Transverse colon (tissue), 4 donors: Measurements from ENCODE around the gene HTT-AS. TPM values are rescaled to one million over a fixed set of nuclear protein-coding genes. Genes with fewer than 3 reads are reported as not detected.

ENCODE experiments used
- DNase-seq: peaks from one replicate; pipeline ENCODE4 v3.0.0-alpha.2; 2019
- H3K27ac ChIP-seq, 4 donors: fragments of 200-600 bp; sonication (generic); 2 replicates each; pipeline ENCODE4 v1.5.1; 2016 to 2018; ENCODE audit warnings: inconsistent platforms in 4 of 4
- H3K27me3 ChIP-seq: fragments of 200-600 bp; sonication (generic); 2 replicates; pipeline ENCODE4 v1.5.1; 2017; ENCODE audit warnings: inconsistent platforms
- H3K36me3 ChIP-seq, 4 donors: fragments of 200-600 bp; sonication (generic); 2 replicates each; pipeline ENCODE4 v1.5.1; 2017 to 2019; ENCODE audit warnings: inconsistent platforms in 4 of 4
- H3K4me1 ChIP-seq, 4 donors: fragments of 200-600 bp; sonication (generic); 2 replicates each; pipeline ENCODE4 v1.5.1; 2017 to 2020; ENCODE audit warnings: inconsistent platforms in 4 of 4
- H3K4me3 ChIP-seq, 4 donors: fragments of 200-600 bp; sonication (generic); 1 replicate in 1 of 4; 2 replicates in 3 of 4; pipeline versions ENCODE4 v1.5.1 to v1.6.1; 2017 to 2019; ENCODE audit warnings: inconsistent platforms in 4 of 4
- H3K9me3 ChIP-seq, 2 donors: fragments of 200-600 bp; sonication (generic); 2 replicates each; pipeline ENCODE4 v1.5.1; 2017 to 2019; ENCODE audit warnings: inconsistent platforms in 2 of 2
- CTCF ChIP-seq, 5 experiments: fragments of 200-600 bp in 3 of 5; fragments of 450-650 bp in 2 of 5; sonication (generic) in 3 of 5; IDR thresholded peaks; 1 replicate in 2 of 5; 2 replicates in 3 of 5; pipeline ENCODE4 v1.5.1; 2016 to 2017; ENCODE audit warnings: antibody characterized with exemption in 5 of 5, inconsistent platforms in 3 of 5, mild to moderate bottlenecking in 2 of 5, moderate library complexity in 1 of 5
- EP300 ChIP-seq: sonication (generic); formaldehyde crosslinking; IDR thresholded peaks from one replicate; pipeline ENCODE4 v1.6.1; 2017; ENCODE audit warnings: antibody characterized with exemption, low read depth
- POLR2A ChIP-seq: fragments of 450-650 bp; IDR thresholded peaks from one replicate; pipeline ENCODE4 v1.6.1; 2016; ENCODE audit warnings: antibody characterized with exemption, mild to moderate bottlenecking, moderate library complexity
- POLR2AphosphoS5 ChIP-seq, 3 donors: sonication (generic); formaldehyde crosslinking; IDR thresholded peaks; one replicate each; pipeline ENCODE4 v1.6.1; 2016; ENCODE audit warnings: antibody characterized with exemption in 3 of 3
- WGBS, 2 donors: methylation state at CpG; one replicate each; pipeline ENCODE4 v1.1.5; 2018; ENCODE audit warnings: low coverage in 1 of 2; 5-methylcytosine and 5-hydroxymethylcytosine counted together
- in situ Hi-C, 4 donors: fragments of 200-750 bp; cut with MboI; loops; one replicate each; pipeline versions ENCODE4 v1.15.0 to v1.15.1; 2017; ENCODE audit warnings: low sequenced_read_pairs in 3 of 4, low pct_ligation_motif_present in 1 of 4, low pct_unique_long_range_greater_than_20kb in 1 of 4
- intact Hi-C: fragments of 100-400 bp; cut with DNase I; formaldehyde crosslinking; loops from one replicate; pipeline ENCODE4 v1.15.1; 2023; ENCODE audit warnings: low total_unique reads
- small RNA-seq, 4 donors: library from RNA; depleted of rRNA; stranded (forward); fragments of <200 nt; gene quantifications; one replicate each; pipeline ENCODE3, GENCODE V24; 2016
- total RNA-seq, 4 donors: library from RNA; depleted of rRNA; stranded (reverse); fragments of >200 nt; gene quantifications; one replicate each; pipeline ENCODE4 v1.1.0, GENCODE V29; 2016

Gene HTT-AS
- total RNA-seq, 4 donors from 2014 or later: not detected

DNA sequence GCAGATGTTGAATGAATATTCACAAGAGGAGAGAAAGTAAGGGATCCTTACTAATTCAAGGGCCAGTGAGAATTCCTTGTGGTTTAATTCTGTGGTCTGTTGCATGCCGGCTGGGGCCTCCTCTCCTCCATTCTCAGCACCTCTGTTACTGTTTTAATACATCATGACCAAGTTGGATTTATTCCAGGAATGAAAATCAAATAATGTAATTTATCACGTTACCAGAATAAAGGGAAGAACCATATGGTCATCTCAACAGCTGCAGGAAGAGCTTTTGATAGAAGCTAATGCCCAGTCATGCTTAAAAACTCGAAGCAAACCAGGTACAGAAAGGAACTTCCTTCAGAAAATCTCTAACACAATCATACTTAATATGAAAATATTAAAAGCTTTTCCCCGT lies 56.8 kb downstream of the HTT-AS start:
- in situ Hi-C loops: no loop called here
- intact Hi-C loops: loop anchor here (10.0 kb wide), 1 partner anchor 917 kb away; no protein-coding TSS in a partner anchor
- Histone ChIP-seq H3K9me3 (no peaks in the 10 kb centered on the region), H3K27ac (no peak overlapping the region), H3K36me3 (no peaks in the 10 kb centered on the region), H3K27me3 (no peaks in the 10 kb centered on the region), H3K4me3 (no peak overlapping the region), H3K4me1 (no peaks in the 10 kb centered on the region)
- TF ChIP-seq EP300 (no peak), POLR2A (no peak), CTCF (IDR thresholded peaks at IDR 0.05) (no peak), POLR2AphosphoS5 (IDR thresholded peaks at IDR 0.05) (no peak)
- DNase-seq: no peak
- 80 to 88% methylated on average over 4 of the region's 4 CpGs for WGBS, 2 donors

- intact Hi-C loops: loop anchor here (10.0 kb wide), 1 partner anchor 918 kb away; no protein-coding TSS in a partner anchor
- H3K27me3 ChIP-seq: no peaks in the 10 kb centered on the region
- no peak overlapping the region for H3K4me3 ChIP-seq
- in situ Hi-C loops: no loop called here
- H3K36me3 ChIP-seq: no peaks in the 10 kb centered on the region
- TF ChIP-seq EP300: no peak
- no peak for TF ChIP-seq CTCF (IDR thresholded peaks at IDR 0.05)
- no peak for TF ChIP-seq POLR2A
- no peak for TF ChIP-seq POLR2AphosphoS5 (IDR thresholded peaks at IDR 0.05)
- H3K27ac ChIP-seq: no peak overlapping the region
- no peak for DNase-seq
- WGBS, 2 donors: 85 to 94% methylated on average over 3 to 4 of the region's 4 CpGs
- no peaks in the 10 kb centered on the region for H3K4me1 ChIP-seq
- no peaks in the 10 kb centered on the region for H3K9me3 ChIP-seq
These were observed 57.4 kb downstream of the HTT-AS start for GRCh38 chr4:3016961-3017360.

- Histone ChIP-seq H3K27me3 (no peaks in the 10 kb centered on the region), H3K36me3 (no peaks in the 10 kb centered on the region), H3K27ac (no peak overlapping the region), H3K4me1 (no peaks in the 10 kb centered on the region), H3K9me3 (no peaks in the 10 kb centered on the region), H3K4me3 (no peak overlapping the region)
- in situ Hi-C loops (no loop called here), intact Hi-C loops (loop anchor here (10.0 kb wide), 1 partner anchor 921 kb away; no protein-coding TSS in a partner anchor)
- 33 to 36% methylated on average over 8 of the region's 8 CpGs for WGBS, 2 donors
- no peak for DNase-seq
- TF ChIP-seq CTCF (IDR thresholded peaks at IDR 0.05) (no peak), POLR2A (no peak), POLR2AphosphoS5 (IDR thresholded peaks at IDR 0.05) (no peak), EP300 (no peak)
These were observed 60.4 kb downstream of the HTT-AS start for GRCh38 chr4:3013839-3014350.

Small RNA genes lying within 50 kb of the gene (small RNA-seq; reads per million reads assigned to genes)
- gene RF02134 (0 reads per million in 4 donors), gene RF02135 (0 reads per million in 4 donors), gene RNU6-204P (0 reads per million in 4 donors)

Other genes with a start within 250 kb of the HTT-AS start
- gene ADD1, start 230.7 kb downstream of the HTT-AS start, total RNA-seq: 100 to 1,000 TPM; 218 to 392 (median 299) TPM
- gene NOP14, start 111.1 kb downstream of the HTT-AS start, total RNA-seq: 10 to 100 TPM in 2 of 4 donors, 1 to 10 TPM in 2; 8.6 to 43.0 (median 12.8) TPM
- 1 to 10 TPM; 2.5 to 7.9 (median 4.1) TPM for gene GRK4, start 111.0 kb downstream of the HTT-AS start, total RNA-seq
- gene HTT, start 143 bp upstream of the HTT-AS start, total RNA-seq: 100 to 1,000 TPM in 1 of 4 donors, 10 to 100 TPM in 3; 40.0 to 111 (median 79.4) TPM
- gene MSANTD1, start 174.6 kb upstream of the HTT-AS start, total RNA-seq: 1 to 10 TPM in 1 of 4 donors, under 1 TPM in 2, not detected in 1; 0.68 to 1.3 (median 0.80) TPM
- 10 to 100 TPM; 12.4 to 77.4 (median 17.3) TPM for gene RGS12, start 218.5 kb upstream of the HTT-AS start, total RNA-seq